GM19351 (cell line): ENCODE measurements around the gene PAK3.

Experiments used
- ATAC-seq: cut with Tn5 transposase; IDR thresholded peaks from one replicate; pipeline ENCODE4 v1.9.1; 2021; ENCODE audit warnings: mild to moderate bottlenecking, moderate library complexity; ENCODE audit not compliant: unreplicated experiment

Gene PAK3

GRCh38 chrX:111095974-111096895 is at the start of gene PAK3:
Gene PAK3, plus strand, starts transcription at chrX:111096191. Its CDS starts 26,913 bp downstream, at chrX:111123104.
- peak; percentile 44 for ATAC-seq

GRCh38 chrX:111047575-111047974 is 48.4 kb upstream of the PAK3 start:
- ATAC-seq = no peak

GRCh38 chrX:111052478-111052877 is 43.5 kb upstream of the PAK3 start:
- no peak for ATAC-seq

GRCh38 chrX:111071542-111072277 is 24.3 kb upstream of the PAK3 start:
- no peak for ATAC-seq

GRCh38 chrX:111083081-111083480 is 12.9 kb upstream of the PAK3 start:
- no peak for ATAC-seq

- no peak for ATAC-seq
Observed at GRCh38 chrX:111086591-111087006, 9.4 kb upstream of the PAK3 start.

GRCh38 chrX:111088628-111089027 is 7.4 kb upstream of the PAK3 start:
- no peak for ATAC-seq

- no peak for ATAC-seq
Observed at GRCh38 chrX:111090458-111090857, 5.5 kb upstream of the PAK3 start.

GRCh38 chrX:111098874-111099273 is 2.9 kb downstream of the PAK3 start:
- ATAC-seq = peak; percentile 73

- ATAC-seq = peak; percentile 63
Observed at GRCh38 chrX:111100191-111100590, 4.2 kb downstream of the PAK3 start.

DNA sequence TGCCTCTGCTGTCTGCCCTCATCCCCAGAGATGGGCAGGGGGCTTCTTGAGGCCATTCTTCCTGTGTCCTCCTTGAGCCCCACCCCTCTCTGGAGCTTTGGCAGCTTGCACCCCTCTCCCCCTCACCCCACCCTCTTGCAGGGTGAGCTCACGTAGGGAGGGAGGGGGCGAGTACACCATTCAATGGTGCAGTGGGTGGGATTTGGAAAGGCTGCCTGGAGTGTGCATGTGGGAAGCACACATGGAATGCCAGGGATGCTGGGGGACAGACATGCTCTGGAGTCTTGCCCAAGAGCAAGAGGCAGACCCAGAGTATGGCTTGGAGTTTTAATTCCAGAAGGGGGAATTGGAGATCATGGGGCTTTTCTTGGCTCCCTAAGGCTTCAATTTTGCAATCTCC is 5.6 kb downstream of the PAK3 start:
- ATAC-seq = no peak

DNA sequence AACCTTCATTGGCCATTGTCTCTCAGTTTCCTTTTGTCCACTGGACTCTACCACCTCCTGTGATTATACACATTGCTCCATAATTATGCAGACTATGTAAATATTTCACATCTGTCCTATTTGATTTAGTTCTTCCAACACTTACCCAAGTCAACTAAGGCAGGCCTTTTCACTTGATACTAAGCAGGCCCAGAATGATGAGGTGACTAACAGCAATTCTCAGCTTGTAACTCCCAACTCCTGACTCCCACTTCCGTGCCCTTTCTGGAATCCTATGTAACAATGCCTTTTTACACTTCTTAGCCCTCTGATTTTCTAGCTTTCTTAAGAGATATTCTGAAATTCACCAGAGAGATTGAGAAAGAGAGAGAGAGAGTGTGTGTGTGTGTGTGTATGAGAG is 6.6 kb downstream of the PAK3 start:
- ATAC-seq = no peak

GRCh38 chrX:111103246-111103645 is 7.3 kb downstream of the PAK3 start:
- no peak for ATAC-seq

- no peak for ATAC-seq
Observed at GRCh38 chrX:111110098-111110775, 14.2 kb downstream of the PAK3 start.

GRCh38 chrX:111114806-111115205 is 18.8 kb downstream of the PAK3 start:
- peak; percentile 71 for ATAC-seq

GRCh38 chrX:111116666-111117065 is 20.7 kb downstream of the PAK3 start:
- no peak for ATAC-seq

DNA sequence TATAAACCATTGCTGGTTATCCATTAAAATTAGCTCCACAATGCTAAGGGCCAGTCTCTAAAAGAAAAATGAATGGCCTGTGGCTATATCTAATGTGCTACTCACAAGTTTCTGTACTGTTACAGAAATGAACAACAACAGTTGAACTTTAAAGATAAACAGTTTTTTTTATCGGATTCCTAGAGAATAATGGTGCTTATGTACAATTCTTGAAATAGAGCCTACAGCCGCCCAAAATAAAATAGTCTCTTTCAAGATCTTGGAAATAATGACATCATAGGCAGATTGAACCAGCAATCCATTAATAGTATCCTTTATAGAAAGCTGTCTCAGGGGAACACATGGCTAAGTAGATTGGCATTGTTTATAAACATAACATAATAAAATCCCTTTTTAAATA is 23.4 kb downstream of the PAK3 start:
- ATAC-seq = no peak

DNA sequence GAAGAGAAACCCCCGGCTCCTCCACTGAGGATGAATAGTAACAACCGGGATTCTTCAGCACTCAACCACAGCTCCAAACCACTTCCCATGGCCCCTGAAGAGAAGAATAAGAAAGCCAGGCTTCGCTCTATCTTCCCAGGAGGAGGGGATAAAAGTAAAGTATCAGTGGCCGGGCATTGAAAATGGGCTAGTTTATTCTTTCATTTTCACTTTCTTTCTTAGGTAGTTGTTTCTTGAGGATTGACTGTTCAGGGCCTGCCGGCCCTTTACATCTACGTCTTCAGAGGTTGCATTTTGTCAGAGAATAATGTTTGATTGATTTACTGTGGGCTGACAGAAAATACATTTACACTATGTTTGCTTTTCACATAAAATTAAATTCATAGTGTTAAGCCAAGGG is 27.1 kb downstream of the PAK3 start:
- ATAC-seq = peak; percentile 73

DNA sequence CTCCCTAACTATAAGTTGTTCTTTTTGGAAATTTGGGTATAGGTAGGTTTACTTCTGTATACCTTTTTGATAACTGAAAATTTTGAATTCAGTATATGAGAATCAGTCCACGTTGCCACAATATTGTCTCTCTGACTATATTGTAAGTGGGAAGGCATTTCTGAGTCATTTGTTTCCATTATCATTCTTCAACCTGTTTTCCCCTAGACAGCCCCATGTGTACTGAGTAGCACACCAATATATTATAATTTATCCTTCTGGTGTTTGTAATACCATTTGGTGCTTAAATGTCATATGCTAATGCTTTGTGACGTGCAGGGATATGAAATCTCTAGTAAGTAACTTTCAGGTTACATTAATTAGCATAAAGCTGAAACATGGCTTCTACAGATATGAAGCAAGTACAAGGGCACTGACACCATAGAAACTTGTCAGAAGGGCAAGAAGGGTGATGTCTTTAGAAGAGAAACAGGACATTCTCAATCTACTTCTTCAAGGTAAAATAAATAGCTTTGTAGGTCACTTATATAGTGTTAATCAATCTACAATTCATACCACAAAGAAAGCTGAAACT is 27.7 kb downstream of the PAK3 start:
- ATAC-seq = peak; percentile 46

DNA sequence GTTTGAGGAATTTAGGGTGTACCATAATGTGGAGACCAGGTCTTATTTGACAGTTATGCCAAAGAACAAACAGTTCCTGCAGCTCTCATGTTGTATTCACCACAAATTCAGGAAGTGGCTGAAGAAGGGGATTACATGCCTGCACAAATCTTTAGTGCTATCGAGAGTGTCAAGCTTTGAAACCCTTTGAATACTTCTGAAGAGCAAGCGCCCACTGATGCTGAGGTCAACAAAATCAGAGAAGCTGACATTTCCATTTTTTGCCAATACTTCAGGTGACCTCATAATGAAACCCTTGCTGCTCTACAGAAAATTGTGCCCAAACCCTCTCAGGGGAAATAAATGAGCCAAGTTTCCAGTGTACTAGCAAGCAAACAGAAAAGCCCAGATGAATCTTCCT is 28.4 kb downstream of the PAK3 start:
- peak; percentile 57 for ATAC-seq

GRCh38 chrX:111127038-111127437 is 31.0 kb downstream of the PAK3 start:
- no peak for ATAC-seq
